GM10266 (cell line): ENCODE measurements around the gene CRY2.

Experiments used
- DNase-seq: peaks from one replicate; pipeline ENCODE4 v3.0.0; 2012; ENCODE audit errors: extremely low spot score
- CTCF ChIP-seq: IDR thresholded peaks from 2 replicates; pipeline ENCODE4 v1.5.1; 2012; ENCODE audit warnings: mild to moderate bottlenecking, low read depth; ENCODE audit not compliant: control insufficient read depth, insufficient read depth; ENCODE audit errors: missing control alignments

The CRY2 gene

GRCh38 chr11:45910623-45911022, 63.3 kb downstream of the CRY2 start:
- TF ChIP-seq CTCF = no peak
- no peak for DNase-seq

GRCh38 chr11:45913514-45913913, 66.2 kb downstream of the CRY2 start:
- no peak for DNase-seq
- no peak for TF ChIP-seq CTCF

- no peak for DNase-seq
- TF ChIP-seq CTCF = no peak
Observed at GRCh38 chr11:45913942-45914635, 66.8 kb downstream of the CRY2 start.

DNA sequence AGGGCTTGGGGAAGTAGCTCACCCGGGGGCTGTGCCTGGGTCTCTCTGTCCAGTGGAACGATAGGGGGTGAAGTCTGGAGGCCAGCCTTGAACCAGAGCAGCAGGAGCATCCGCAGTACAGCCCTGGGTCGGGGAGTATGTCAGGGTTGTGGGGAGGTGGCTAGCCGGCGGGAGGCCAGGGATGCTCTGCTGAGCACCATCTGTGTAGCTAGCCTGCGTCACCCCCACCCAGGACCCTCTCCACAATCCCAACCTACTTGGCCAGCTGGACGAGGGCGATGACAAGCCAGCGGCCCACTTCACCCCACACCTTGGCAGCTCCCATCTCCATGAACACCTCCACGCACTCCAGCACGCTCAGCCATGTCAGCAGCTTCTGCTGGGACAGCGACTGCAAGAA, 68.2 kb downstream of the CRY2 start:
- DNase-seq = no peak
- TF ChIP-seq CTCF = no peak

DNA sequence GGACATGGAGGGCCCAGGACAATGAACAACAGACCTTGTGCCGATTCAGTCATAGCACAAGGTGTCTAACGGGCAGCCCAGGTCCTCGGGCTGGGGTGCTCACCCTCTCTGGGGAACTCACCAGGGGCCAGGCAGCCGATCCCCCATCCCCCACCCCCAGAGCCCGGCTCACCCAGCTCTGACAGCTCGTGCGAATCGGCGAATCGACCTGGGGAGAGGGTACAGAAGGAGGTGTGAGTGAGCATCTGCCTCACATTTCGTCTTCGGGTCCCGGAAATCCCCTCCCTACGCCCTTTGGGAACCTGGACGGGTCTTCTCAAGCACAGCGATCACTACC, 70.0 kb downstream of the CRY2 start:
- no peak for TF ChIP-seq CTCF
- DNase-seq = peak; percentile 34

DNA sequence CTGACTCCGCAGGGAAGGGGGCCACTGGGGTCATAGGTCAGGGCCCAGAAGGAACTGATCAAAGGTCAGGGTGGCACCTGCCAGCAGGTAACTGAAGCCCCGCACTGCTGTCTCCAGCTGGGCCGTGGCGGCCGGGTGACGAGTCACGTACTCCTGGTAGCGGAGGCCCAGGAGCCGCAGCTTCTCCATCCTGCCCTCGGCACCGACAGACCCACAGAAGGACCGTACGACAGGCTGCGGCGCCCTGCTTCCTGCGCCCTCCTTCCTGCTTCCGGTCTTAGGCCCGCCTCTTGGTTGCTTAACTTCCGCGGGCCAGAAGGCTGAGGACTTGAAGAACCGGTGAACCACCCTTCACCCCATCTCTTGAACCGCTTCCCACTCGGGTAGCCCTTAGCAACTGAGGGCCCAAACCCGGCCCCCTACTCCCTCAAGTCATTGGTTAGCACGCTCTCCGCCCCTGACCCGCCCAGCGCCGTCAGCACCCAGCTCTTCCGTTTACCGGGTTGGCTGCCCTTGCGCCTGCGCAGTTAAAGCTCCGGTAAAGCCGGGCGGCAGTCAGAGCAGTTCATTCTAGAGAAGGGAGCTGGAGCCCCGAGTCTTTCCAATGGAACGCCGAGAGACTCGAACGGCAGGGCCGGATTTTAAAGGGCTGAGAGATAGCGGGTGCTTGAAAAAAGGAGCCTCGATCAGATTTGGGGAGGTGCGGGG, 70.5 kb downstream of the CRY2 start, which contains the start of gene PEX16:
Gene PEX16, minus strand, starts transcription at position 255 of the 708 bp plus-strand sequence. Its CDS starts 66 bp downstream, at position 189.
- DNase-seq = peak; percentile 98
- no peak for TF ChIP-seq CTCF

DNA sequence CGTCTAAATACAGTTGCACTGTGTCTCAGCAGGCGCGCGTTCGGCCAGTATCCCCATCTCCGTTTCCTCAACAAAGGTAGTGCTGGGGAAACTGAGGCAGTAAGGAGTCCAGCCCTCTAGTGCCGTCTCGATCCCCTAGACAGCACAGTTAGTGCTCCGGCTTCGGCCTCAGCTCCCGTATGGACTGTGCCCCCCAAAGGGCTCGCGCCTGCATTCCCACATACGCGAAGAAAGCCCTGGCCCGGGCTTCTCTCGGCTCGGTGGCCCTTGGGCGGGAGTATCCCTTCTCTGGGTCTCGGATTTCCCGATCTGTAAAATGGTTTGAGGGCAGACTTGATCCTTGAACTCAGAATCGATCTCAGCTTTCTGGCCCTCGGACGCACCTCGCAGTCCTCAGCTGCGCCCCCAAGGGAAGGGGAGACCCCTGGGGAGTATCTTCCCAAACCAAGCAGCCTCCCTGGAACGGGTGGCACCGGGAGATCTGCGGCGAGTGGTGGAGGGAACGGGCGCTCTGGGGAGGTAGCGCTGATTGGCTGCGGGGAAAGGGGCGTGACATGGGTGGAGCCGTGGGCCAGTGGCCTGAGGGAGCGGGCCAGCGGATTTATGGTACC, 71.2 kb downstream of the CRY2 start:
- TF ChIP-seq CTCF = no peak
- DNase-seq = peak; percentile 89
